ENCODE measurements around the gene SPAG8.

The SPAG8 gene, protein sequence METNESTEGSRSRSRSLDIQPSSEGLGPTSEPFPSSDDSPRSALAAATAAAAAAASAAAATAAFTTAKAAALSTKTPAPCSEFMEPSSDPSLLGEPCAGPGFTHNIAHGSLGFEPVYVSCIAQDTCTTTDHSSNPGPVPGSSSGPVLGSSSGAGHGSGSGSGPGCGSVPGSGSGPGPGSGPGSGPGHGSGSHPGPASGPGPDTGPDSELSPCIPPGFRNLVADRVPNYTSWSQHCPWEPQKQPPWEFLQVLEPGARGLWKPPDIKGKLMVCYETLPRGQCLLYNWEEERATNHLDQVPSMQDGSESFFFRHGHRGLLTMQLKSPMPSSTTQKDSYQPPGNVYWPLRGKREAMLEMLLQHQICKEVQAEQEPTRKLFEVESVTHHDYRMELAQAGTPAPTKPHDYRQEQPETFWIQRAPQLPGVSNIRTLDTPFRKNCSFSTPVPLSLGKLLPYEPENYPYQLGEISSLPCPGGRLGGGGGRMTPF

DNA sequence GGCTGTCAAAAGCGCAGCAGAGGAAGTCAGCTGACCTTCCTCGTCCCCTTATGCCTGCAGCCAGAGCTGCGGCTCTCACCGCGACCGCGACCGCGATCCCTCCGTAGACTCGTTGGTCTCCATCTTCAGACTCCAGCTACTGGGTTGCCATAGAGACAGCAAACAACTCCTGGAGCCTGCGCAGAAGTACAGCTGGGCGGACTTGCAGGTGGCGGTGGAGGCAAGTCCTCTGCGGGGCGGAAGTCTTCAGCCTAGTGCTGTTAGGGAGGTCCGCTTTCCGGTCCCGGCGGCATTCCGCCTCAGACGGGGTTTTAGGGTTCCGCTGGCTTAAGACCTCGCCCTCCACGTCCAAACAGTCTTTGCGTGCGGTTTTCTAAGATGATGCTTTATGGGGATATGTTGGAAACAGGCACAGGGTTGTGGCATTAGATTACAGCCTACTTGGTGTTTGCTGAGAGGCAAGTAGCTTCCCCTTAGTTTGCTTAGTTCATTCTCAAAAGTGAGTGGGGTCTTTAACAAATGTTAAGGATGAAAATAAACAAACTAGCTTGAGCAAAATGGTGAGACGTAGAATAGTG, at the start of gene SPAG8:
Gene SPAG8 (minus strand): TSS at position 238 of the 578 bp plus-strand sequence. CDS start 115 bp downstream, at position 123.
- peak; percentile 92 for DNase-seq

DNA sequence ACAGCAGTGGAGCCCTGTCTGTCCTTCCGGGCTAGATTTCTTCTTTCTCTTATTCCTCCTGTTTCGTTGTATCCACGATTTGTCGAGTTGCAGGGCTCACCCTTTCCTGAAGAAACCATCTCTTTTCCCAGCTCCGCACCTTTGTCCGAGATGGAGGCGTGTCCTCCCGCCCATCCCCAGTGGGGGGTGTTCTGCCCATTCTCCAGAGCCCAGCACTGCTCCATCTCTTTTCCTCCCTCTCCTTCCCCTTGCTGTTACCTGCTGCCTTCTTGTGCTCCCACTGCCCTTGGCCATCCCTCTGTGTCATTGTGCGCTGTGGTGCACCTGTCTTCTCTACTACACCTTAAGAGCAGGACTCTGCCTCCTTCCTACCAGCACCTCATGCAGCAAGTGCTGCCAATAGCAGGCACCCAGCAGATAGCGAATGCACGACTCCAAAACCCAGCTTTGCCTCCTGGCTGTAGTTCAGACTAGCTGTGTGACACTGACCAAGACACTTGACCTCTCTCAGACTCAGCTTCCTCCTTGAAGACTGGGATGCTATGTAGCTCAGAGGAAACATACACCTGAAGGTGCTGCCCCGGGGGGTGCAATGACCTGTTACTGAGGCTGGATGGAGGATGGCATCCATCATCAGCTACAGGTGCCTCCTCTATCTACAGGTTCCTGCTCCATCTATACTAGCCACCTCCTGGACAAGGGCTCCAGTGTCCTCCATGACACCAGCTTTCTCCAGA, 49.3 kb upstream of the SPAG8 start:
- no peak for DNase-seq

DNA sequence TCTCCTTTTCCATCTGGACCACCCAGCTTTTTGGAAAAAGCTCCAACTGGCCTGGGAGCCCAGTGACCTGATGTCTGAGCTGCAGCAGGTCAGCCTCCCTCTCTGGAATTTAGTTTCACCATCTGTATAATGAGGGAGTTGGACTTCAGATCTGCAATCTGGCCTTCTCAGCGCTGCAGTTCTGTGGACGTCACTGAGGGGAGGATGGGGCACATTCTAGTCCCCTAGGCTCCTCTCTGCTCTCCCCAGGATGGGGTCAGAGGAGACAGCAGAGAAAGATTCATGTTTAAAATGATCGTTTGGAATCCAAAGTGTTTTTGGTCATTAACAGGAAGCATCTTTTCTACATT, 47.9 kb upstream of the SPAG8 start:
- DNase-seq, result no peak

DNA sequence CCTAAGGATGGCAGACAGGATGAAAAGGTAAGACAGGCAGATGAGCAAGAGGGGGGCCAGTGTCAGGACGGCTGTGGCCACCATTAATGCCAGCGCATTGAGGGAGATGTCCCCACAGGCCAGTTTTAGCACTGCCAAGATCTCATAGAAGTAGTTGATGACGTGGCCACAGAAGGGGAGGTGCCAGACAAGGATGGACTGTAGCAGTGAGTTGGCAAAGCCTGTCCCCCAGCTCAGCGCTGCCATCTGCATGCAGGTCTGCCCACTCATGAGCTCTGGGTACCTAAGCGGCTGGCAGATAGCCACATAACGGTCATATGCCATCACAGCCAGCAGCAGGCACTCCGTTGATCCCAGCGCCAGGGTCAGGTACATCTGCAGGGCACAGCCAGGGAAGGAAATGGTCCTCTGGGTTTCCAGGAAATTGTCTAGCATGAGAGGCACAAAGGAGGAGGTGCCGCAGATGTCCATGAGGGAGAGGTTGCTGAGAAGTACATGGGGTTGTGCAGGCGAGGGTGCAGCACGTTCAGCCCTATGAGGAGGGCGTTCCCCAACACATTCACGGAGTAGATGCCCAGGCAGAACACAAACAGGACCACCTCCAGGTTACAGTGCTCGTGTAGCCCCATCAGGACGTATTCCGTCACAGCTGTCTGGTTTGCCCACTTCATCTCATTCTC, 47.4 kb upstream of the SPAG8 start:
- no peak for DNase-seq

DNA sequence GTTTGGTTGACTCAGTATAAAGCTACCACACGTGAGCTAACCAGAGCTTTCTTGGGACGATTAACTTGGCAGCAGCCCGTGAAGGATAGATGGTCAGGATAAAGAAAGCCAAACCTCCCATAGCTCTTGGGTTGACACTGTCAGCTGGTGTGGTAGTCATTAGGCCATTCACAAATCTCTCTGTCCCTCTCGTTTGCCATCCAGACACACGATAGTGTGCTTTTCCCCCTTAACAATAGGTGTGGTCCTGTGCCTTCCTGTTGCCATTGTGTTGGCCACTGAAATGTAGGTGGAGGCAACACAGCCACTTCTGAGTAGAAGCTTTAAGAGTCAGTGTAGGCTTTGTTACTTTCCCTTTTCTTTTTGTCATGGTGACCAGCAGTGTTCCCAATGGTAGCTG, 46.4 kb upstream of the SPAG8 start:
- no peak for DNase-seq

DNA sequence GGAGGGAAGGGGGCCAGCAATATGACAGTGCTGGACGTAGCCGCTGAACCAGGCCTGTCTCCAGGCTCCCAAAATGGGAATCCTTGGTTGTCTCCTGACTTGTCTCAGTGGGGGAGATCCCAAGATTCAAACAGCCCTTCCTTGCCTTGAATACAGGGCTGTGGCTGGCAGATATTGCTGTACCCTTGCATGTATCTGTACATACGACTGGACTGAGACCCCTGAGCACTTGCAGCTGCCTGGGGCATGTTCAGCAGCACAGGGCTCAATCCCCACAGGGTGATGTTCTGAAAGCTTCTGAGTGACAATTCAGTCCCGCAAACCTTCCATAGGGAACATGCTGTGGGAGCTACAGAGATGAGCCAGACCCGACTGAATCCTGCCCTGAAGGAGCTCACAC, 44.8 kb upstream of the SPAG8 start:
- DNase-seq, result no peak

DNA sequence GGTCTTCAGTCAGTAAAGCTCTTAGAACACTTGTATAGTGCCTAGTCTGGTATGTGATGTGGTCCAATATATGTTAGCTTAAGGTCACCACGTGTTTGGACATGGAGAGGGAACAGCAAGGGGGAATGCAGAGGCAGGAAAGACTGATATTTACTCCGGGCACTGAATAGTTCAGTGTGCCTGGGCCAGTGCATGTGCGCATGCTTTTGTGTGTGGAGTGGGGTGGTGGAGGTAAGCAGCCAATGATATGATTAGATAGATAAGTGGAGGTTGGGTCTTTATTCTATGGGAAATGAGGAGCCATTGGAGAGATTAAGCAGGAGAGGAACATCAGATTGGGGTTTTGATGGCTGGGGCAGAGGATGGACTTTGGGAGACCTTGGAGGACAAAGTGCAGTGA, 44.1 kb upstream of the SPAG8 start:
- no peak for DNase-seq

DNA sequence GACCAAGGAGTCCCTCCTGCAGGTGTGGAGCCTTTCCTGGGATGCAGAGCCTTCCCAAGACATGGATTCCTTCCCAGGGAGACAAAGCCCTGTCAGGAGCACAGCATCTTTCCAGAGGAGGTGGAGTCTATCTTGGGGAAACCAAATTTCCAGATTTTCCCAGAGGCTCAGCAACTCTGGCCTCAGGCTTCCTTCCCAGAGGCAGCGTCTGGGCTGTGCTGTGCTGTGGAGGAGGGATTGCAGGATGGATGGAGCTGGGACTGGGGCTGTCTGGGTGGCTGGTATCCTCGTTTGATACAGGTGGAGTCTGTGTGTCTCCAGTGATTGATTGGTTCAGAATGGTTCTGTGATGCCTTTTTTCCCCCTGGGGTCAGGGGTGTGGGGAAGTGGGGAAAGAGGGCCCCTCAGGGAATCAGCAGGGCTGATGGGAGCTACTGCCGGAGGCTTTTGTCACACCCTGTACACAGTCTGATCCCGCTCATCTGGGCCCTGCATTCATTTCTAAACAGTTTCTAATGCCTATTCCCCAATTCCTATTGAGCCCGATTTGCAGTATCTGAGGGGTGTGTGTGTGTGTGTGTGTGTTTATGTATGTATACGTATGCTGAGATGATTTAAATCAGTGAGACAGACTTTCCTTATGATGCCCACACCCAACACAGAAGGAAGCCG, 42.2 kb upstream of the SPAG8 start:
- DNase-seq, result no peak

DNA sequence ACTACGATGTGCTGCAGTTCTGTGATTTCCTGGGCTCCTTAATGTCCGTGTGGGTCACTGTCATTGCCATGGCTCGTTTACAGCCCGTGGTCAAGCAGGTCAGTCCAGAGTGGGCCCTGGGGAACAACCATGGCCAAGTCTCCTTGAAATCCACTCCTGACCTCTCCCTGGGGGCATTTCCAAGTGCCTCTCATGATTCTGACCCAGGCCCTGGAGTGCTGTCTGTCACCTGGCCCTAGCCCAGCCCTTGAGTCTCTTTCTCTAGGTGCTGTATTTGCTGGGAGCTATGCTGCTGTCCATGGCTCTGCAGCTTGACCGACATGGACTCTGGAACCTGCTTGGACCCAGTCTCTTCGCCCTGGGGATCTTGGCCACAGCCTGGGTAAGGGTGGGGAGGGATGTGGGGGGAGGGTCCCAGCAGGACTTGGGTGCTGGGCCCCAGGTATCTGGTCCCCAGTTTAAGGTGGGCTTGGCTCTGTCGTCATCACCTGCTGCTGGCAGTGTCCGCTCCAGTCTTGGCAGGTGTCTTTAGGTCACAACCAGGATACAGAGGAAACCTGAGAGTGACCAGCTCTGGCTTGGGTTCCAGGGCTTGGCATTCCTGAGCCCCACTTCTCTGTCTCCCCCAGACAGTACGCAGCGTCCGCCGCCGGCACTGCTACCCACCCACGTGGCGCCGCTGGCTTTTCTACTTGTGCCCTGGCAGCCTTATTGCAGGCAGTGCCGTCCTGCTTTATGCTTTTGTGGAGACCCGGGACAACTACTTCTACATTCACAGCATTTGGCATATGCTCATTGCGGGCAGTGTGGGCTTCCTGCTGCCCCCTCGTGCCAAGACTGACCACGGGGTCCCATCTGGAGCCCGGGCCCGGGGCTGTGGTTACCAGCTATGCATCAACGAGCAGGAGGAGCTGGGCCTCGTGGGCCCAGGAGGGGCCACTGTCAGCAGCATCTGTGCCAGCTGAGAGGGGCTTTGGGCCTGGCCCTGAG, 41.1 kb upstream of the SPAG8 start:
- no peak for DNase-seq

DNA sequence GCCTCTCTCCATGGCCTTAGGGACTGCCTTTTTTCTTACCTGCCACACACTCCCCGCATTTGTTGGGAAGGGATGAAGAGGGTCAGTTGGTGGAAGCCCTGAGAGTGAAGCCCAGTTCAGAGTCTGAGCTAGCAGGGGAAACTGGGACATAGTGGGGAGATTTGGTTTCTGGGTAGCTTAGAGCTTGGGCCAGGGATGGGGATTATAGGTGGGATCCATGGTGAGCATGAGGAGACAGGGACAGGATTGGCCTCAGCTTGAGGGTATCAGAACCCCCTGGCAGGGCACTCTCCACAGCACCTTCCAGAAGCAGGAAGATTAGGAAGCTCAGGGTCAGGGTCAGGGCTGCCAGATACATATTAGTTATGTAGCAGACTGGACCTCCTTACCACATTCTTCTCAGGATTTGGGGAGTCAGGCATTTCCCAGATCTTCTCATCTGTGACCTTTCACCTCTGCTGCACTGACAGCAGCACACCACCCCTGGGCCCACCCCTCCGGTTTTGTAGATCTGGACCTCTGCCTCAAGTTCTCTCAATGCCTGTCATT, 40.3 kb upstream of the SPAG8 start:
- no peak for DNase-seq

DNA sequence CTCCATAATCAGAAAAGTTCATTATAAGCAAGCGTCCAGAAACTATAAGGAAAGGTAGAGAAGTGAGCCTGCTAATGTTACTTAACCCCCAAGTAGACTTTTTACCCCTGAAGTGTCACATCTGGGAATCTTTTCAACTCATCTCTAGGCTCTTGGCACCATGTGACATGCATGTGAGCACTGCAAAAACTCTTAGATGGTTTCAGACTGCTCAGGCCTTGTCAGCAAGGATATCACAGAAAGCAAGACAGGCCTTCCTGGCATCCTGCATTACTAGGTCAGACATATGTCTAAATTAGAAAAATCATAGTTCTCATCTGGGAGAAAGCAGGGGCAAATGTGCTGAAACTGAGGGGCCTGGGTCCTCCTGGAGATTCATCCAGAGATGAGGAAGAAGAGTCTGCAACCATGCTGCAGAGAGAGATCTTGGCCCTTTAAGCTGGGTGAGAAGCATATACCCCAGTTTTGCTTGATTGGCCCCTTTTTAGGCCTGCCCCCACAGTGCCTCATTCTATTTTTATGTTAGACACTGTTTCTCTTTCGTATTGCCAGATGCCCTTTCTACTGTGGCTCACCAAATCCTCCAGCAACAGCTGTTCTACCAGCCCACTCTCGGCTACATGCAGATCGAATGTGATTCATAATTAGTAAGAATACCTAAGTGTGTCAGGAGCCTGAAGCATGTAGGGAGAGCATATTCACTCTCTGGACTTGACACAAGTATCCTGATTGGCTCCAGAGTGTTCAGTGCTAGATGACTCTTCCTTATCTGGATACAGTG, 35.9 kb upstream of the SPAG8 start:
- peak; percentile 37 for DNase-seq

DNA sequence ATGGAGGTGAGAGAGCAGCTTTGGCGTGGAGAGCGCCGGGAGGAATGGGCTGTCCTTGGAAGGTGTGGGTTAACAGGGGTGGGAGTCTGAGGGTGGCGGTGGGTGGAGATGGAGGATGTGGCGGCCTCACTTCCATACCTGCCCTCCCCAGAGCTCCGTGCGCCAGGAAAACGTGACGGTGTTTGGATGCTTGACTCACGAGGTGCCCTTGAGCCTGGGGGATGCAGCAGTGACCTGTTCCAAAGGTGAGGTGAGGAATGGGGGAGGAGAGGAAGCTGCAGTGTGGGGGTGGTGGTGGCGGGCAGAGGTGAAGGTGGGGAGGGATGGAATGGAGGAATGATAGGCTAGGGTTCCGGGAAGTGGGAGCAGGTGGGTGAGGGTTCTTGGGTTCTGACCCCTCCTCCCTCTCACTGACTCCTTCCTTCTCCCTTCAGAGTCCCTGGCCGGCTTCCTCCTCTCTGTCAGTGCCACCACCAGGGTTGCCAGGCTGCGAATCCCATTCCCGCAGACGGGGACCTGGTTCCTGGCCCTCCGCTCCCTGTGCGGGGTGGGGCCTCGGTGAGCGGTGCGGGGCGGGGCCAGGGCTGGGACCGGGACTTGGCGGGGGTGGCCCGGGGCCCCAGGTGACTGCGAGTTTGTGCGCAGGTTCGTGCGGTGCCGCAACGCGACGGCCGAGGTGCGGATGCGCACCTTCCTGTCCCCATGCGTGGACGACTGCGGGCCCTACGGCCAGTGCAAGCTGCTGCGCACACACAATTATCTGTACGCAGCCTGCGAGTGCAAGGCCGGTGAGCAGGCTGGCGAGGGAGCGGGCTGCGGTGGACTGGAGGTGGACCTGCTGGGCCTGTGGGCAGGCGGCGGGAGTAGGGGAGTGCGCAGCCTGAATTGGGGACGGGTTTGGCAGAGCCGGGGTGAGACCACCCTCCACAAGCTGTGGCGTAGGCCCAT, 34.0 kb upstream of the SPAG8 start:
- DNase-seq, result no peak

DNA sequence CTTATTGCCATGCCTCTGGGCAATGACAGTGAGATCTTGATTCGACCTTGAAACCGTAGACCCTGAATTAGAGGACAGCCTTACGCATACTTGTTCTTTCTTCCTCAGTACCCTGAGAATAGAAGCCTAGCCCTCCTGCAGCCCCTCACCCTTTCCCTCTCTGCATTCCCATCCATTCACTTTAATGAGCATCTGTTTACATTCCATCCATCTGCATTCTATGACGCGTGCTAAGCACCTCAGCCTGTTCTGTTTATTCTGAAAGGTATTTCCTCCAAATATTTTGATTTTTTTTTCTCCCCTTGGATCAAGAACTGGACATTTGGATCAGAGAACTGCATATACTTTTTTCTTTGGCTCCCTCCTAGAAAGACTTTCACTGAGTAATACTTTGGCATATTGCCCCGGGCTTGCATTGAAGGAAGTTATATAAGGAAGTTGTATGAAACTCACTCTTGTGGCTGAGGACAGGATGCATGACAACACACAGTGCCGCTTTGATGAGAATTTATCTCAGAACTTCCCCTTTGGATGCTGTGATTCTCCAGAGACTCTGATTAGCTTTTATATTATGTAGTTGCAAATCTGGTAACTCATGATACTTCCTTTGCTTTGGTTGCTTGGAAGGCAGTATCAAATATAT, 32.7 kb upstream of the SPAG8 start:
- DNase-seq, result peak; percentile 95

DNA sequence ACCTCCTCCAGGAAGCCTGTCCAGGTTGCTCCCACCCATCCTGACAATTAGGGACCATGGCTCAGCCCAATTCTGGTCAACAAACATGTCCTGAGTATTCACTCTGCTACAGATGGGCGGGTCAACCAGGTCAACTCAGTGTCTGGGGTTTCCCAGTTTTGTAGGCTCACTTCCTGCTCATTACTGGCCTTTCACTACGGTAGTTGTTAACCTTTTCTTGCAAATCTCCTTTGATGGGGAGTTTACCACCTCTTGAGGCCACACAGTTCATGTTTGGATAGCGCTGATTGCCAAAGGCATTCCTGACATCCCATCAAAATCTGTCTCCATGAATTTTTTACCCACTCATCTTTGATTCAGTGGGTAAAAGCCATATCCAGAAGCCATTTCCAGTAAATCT, 30.7 kb upstream of the SPAG8 start:
- peak; percentile 50 for DNase-seq

DNA sequence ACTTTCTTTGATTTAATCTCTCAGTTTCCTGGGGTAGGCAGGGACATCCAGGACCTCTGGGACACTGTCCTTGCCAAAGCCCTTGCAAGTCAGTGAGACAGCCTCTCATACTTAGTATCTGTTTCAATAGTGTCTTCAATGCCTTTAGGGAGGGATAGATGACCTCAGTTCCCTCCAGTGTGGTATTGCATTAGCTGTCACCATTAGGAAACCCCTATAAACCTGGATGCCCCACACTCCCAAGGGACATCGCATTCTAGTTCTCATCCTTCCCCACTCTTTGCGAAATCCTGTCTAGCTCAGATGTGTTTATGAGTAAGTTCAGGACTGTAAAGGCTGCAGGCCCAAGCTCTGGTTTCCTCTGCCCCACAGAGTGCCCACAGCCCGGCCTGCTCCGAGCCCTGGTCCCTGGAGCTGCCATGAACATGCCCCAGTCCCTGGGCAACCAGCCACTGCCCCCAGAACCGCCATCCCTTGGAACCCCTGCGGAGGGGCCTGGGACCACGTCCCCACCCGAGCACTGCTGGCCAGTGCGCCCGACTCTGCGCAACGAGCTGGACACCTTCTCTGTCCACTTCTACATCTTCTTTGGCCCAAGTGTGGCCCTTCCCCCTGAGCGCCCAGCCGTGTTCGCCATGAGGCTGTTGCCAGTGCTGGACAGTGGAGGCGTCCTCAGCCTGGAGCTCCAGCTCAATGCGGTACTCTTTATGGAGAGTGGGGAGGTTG, 30.1 kb upstream of the SPAG8 start:
- DNase-seq, result peak; percentile 66

DNA sequence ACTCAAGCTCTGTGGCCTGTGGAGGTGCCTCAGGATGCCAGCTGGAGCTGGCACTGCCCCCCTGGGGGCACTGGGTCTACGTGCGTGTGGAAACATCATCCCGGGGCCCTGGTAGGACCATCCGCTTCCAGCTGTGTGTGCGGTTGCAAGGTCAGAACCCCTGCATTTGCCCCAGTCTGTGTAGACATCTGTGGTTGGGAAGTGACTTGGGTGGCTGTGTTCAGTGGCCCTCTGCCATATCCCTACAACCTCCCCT, 29.5 kb upstream of the SPAG8 start:
- DNase-seq, result no peak

DNA sequence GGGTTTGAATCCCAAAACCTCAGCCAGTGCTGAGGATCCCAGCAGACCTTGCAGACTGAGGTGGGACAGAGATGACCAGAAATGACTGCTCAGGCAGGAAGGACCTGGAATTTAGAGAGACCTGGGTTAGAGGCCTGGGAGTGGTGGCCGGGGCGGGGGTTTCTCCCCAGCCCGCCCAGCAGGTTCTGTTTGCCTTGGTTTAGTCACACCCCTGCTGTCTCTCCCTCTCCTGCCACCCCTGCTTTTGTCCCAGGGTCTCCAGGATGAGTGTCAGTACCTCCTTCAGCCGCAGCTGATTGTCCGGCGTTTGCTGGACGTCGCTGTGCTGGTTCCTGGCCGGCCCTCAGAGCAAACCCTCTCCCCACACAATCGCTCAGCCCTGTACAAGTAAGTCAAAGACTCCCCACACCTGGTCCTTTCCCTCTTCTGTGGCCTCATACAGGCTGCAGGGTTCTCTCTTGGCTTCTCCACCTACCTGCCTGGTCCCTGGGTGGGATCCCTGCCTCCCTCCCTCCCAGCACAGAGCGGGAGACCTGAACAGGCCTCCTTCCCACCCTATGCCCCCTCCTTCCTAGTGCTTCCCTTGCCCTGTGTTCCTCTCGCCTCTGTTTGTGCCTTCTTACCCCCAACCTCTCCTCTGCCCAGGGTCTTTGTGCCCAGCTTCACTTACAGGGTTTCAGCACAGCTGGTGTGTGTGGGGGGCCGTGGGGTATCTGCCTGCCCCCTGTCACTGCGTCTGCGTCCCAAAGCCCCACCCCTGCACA, 29.0 kb upstream of the SPAG8 start:
- DNase-seq, result no peak
